GM19351 (cell line): Measurements from ENCODE around the gene RUSF1.
A peak's percentile ranks its signal among the peaks of the same experiment; 100 is the strongest.
"Not testable (repeated sequence)": the region's sequence is repeated elsewhere in the genome, so short reads cannot be mapped to it uniquely, and the experiment has no call there.

Source experiments
- ATAC-seq: cut with Tn5 transposase; IDR thresholded peaks from one replicate; pipeline ENCODE4 v1.9.1; 2021; ENCODE audit warnings: mild to moderate bottlenecking, moderate library complexity; ENCODE audit not compliant: unreplicated experiment

Gene RUSF1

GRCh38 chr16:31455601-31456314, 52.4 kb downstream of the RUSF1 start:
- no peak for ATAC-seq

GRCh38 chr16:31453255-31454204, 54.7 kb downstream of the RUSF1 start:
- no peak for ATAC-seq

- no peak for ATAC-seq
Observed at GRCh38 chr16:31452631-31453106, 55.5 kb downstream of the RUSF1 start.

- peak; percentile 64 for ATAC-seq
Observed at GRCh38 chr16:31451681-31452351, 56.4 kb downstream of the RUSF1 start.

GRCh38 chr16:31451201-31451600, 57.0 kb downstream of the RUSF1 start:
- no peak for ATAC-seq

- not testable (repeated sequence) for ATAC-seq
Observed at GRCh38 chr16:31445931-31446330, 62.3 kb downstream of the RUSF1 start.

GRCh38 chr16:31441956-31442355, 66.2 kb downstream of the RUSF1 start:
- no peak for ATAC-seq

GRCh38 chr16:31440516-31441184, 67.5 kb downstream of the RUSF1 start:
- no peak for ATAC-seq

- no peak for ATAC-seq
Observed at GRCh38 chr16:31439519-31439918, 68.7 kb downstream of the RUSF1 start.
